ENCODE data around the gene CLSTN2.
A peak's percentile ranks its signal among the peaks of the same experiment; 100 is the strongest.

The CLSTN2 gene

DNA sequence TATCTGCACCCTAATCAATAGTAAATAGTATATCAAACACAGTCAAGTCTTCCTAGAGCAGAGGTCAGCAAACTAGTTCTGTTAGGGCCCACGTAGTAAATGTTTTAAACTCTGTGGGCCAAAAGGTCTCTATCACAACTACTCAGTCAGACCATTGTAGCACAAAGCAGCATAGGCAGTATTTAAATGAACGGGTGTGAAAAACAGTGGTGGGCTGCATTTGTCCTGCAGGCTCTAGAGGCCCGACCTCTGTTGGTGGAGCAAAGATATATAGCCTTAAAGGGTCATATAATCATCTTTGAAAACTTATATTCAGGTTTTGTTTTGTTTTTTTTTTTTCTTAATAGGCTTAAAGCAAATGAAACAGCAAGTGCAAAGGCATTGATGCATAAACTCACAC lies 416.5 kb downstream of the CLSTN2 start:
- DNase-seq: no peak

DNA sequence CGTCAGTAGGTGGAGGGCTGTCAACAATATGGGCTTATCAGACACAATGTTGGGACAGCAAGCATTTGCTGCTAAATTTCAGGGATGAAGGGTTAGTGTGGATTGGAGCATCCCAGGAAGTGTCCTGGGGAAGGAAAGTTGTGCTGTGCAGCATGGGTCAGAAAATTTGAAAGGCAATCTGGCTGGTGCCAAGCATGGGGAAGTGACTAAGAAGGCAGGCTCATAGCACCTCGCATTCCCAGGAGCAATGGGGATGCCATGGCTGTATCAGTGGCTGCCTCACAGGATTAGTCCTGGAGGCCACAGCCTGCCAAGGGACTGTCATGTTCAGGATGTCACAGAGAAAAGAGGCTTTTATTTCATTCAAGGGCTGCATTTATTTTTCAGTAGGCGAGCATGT lies 420.5 kb downstream of the CLSTN2 start:
- DNase-seq: no peak

DNA sequence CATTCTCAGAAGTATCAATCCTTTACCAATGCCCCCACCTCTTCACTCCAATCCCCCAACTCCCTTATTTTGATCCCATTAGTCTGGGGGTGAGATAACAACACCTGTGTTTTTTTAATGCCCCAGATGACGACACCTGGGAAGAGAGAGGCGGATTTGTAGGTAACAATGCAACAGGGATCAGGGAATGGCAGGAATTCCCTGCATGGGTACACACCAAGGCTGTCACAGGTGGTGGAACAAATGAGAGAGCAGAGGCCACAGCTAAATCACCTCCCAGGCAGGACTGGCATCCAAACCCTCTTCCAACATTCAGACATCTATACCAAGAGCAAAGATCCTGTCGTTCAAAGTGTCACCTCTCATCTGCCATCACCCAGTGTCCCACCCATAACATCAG lies 423.7 kb downstream of the CLSTN2 start:
- DNase-seq: no peak

DNA sequence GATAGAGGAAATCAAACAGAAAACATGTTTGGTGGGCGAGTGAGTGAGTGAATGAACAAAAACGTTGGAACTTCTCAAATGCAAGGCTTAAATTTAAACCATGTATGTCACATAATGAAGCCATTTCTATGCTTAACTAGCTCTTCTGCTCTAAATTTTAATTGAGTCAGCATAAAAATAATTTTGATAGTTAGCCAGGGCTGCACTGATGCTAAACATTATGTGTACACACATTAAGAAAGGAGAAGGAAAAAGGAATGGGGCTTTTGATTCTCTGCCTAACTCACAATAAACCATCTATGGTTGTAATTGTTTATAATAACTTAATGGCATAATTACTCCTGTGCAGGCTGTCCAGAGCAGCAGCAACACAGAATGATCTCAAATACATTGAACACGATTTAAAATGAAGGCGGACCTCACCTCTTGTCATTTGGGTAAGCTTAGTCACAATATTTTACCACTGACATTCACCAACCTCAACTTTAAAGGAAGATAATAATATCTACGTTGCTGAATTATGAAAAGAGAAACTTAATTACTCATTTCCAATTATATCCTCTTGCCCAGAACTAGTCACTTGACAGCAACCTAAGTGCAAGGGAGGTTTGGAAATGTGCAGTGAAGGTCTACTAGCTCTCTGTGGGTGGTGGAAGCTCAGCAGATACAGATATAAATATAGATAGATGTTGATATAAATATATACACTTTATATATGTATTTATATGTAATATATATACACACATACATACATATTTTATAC lies 424.4 kb downstream of the CLSTN2 start:
- DNase-seq: no peak

DNA sequence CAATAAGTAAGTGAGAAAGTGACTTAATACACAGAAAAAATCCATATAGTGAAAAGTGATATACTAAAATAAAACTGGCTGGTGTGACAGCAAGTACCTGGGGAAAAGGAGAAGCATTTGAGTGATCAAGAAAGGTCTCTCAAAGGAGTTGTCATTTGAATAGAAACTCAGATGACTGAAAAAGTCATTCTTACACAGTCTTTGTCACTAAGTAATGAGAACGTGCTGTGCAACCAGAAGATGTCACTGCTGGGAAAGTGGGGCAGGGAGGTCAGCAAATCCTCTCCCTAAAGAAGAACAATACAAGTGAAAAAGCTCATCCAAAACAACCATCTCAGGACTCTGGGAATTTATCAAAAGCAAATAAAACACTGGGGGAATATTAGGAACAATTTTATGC lies 425.3 kb downstream of the CLSTN2 start:
- DNase-seq: no peak

DNA sequence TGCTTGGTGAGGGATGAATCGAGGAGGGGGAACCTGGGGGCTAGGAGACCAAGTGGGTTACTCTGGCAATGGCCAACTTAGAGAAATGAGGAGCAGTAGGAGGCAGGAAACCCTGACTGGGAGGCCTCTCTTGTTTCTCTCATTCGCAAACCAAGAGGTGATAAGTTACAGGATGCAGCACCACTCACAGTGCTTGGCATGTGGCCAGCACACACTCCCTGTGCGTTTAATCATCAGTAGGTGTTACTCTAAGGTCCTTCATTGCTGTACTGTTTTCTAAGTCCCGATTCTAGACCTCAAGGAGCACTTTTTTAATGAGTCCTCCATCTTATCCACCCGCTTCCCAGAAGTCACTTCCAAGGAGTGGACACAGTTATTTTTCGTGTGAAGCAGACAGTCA lies 428.8 kb downstream of the CLSTN2 start:
- DNase-seq: peak; percentile 48

DNA sequence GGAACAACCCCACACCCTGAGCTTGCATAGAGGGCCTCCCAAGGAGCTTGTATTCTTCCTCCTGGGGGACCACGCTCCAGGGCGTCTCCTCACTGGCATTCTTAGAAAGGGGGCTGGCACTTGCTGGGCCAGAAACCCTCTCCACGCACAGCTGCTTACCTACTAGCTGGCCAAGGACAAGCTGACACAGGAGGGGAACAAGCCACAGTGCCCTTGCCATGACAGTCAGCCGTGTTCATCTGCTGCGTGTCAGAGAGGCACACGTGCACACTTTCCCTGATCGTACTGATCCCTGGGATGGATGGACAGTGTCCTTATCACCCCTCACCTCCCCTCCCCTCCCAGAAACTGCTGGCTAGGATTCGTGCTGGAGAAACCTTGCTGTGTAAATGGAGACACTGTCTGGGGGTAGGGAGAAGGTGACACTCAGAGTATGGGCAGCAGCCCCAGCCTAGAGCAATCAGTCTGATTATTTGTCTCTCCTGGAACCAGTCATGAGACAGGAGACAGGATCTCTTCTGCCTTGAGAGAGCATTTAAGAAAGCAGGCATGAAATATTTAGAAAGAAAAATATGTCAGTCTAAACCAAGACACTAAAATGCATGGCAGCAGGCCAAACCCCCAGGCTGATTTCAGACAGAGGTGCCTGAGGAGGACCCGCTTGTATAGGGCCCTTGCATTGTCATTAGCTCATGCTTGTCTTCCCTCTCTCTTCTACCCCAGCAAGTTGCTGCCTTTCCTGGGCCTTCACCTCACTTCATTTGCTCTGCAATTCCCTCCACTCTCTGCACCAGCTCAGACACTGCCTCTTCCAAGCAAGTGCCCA lies 431.1 kb downstream of the CLSTN2 start:
- no peak for DNase-seq

DNA sequence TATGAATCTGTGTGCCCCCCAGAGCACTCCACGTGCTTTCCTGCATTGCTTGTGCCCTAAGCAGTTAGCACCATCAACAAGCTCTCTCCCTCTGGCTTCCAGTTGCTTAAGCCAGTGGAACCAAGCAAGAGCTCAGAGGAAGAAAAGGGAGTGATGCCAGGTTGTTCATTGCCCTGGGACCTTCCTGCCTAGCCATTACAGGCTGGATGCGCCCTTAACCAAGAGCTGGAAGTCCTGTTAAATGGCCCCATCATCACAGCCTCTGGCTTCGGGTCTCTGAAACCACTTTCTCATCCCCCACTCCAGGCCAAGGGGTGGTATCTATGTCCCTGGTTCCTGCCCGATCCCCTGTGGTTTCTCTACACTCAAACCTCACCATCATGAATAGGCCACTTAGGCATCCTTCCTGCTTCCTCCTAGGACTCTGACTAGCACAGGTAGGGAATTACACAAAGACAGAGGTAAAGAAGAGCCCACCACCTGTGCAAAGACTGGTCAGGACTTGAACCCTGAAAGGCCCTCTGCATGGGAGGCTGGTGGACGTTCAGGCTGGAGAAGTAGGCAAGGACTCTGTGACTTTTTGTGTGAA lies 433.3 kb downstream of the CLSTN2 start:
- DNase-seq: no peak

DNA sequence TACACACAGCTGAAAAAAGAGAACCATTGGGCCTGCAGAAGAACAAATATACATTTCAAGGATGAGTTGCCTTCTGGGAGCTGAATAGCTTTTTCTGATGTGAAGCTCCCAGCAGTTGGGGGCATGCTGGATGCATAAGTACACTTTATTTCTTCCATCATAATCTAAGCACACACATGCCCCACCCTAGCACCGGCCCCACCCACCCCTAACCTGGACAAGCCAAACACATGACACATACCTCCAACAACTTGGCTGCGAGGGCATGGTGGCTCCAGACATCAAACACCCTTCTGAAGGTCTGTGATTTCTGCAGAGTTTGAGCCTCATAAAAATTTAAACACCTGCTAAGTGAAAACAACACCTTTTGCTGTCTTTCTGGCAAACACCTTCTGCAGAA lies 435.7 kb downstream of the CLSTN2 start:
- DNase-seq: no peak

DNA sequence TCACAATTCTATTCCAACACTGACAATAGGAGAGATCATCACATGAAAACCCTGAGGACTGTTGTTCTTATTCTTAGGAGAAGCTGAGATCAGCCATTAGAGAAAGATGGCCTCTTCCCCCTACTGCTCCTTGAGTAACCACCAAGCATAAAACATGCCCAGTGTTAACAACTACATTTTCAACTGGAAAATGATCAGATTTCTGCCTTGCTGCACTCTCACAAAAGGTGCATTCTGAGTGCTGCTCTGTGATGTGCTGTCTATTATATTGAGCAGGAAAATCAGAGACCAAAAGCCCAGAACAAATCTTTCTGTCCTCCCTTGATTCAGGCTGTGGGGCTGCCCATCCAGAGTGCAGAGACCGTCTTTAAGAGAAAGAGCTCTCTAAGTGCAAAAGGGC lies 438.2 kb downstream of the CLSTN2 start:
- no peak for DNase-seq

DNA sequence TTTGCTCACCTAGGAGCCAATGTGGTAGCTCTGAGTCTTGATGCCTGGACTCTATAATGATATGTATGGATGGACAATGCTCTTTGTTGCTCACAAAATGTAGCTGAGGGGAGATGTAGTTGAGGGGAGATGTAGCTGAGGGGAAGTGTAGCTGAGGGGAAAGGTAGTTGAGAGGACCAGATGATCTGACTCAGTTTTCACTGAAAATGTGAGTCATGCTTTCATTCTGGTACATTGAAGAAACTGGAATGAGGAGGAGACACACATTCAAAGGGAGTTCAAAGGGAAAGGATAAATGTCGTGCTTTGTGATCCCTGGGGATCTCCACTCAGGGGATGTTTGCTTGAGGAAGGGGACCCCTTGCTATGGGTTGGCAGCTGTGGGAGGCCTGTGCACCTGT lies 440.0 kb downstream of the CLSTN2 start:
- DNase-seq: no peak

DNA sequence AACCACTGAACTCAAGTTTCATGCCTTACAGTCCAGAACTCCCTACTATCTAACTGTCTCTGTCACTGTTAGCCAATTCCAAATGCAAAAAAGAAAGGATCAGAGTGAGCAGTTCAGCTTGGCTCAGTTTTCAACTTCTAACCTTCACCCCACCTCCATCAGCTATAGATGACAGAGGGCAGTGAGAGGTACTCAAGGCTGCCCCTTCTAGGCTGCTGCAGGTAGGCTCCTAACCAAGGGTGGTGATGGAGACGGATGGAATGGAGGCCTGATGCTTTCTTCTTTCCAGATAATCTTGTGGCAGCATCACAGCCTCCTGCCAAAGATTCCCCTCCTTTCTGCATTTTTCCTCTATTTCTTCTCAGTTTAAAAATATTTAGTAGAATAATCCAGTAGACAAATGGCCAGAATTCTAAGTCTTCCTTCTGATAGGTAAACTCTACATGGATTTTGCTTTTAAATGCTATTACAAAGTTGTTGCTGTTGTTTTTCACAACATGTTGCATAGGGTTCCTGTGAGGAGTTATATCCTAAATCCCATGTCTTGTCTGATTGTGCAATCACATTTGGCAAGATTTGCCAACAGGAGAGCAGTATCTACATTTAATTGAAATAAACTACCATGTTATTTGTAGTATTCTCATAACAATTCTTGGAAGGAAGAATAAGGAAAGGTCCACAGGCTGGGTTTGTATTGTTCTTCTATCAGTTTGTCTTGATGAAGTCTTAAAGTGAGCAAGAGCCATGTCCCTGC lies 441.3 kb downstream of the CLSTN2 start:
- no peak for DNase-seq

DNA sequence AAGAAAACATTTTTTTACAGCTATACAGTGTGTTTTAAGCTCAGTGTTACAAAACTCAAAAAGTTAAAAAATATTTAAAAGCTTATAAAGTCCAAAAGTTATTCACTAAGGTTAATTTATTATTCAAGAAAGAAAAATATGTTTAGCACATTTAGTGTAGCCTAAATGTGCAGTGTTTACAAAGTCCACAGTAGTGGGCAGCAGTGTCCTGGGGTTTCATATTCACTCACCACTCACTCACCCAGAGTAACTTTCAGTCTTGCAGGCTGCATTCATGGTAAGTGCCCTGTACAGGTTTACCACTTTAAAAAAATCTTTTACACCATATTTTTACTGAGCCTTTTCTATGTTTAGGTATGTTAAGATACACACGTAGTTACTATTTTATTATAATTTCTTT lies 442.7 kb downstream of the CLSTN2 start:
- no peak for DNase-seq

DNA sequence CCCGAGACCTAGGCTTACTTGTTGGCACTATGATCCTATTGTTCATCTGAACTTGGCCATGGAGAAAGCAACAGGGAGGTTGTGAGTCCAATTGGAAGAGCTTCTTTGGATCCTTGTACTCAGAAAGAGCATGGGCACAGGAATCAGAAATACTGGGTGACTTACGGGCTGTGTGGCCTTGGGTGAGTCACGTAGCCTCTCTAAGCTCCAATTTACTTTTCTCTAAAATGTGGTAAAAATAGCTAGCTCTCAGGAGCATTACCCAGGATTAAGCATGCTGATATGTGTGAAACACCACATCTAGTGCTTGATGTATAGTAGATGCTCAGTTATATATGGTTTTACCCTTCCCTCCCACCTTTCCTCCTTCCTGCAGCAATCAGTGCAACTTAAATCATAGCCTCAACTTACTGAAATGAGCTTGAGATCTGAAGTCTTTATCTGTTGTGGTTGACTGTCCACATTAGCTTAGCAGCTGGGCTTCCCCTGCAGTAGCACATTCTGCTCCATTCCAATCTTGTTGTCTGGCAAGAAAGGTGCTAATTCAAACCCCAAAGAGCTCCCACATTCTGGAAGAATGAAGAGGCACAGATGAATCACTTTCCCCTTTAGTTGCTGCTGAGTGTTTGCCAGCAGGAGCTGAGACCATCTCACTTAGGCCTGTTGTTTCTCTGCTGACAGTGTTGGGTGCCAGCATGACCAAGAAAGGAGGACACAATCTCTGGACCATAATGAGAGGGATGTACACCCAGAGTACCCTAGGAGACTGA lies 443.8 kb downstream of the CLSTN2 start:
- DNase-seq: peak; percentile 36

DNA sequence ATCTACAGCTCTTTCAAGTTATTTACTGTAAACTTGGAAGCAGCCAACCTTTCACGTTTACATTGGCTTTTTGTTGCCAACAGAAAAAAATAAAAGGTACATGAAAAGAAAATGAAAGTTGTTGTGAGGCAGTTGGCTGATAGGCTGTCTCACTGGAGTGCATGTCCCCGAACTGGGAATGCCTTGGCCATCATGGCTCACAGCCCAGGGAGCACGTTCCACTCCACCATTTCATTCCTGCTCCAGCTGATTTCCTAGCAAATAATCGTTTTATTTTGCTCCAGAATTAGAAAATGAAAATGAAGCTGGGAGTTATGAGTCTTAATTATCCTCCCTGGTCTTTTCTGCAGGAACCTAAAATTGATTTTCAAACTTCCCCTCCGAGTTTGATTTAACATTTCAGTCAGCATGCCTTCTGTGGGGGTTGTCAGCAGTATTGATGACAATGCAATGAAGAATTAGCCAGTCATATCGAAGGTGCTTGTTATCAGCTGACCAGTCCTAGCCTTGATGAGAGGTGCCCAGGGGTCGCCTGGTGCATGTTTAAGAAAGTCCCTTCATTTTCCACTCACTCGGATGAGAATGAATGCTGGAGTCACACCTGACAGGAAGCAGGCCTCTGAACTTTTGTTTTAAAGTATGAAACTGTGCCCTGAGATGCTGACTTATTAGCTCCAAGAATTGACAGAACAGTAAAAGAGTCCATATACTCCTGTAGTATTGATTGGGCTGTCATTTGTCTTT lies 449.2 kb downstream of the CLSTN2 start:
- DNase-seq: no peak

DNA sequence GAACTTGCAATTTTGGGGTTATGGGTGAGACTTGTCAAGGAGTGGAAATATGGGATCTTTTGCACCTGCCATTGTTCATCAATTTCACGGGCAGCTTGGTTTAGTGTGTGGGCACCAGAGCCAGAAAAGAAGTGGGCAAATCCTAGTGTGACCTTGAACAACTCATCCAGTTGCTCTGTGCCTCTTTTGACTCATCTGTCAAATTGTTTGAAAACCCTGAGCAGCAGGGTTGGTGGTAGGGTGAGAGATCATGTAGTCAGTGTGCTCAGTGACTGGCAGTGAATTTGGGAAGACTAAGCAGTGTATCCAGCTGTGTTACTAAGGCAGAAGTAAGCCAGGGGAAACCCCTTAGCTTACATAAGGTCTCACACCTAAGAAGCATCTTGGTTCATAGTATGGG lies 449.9 kb downstream of the CLSTN2 start:
- no peak for DNase-seq

DNA sequence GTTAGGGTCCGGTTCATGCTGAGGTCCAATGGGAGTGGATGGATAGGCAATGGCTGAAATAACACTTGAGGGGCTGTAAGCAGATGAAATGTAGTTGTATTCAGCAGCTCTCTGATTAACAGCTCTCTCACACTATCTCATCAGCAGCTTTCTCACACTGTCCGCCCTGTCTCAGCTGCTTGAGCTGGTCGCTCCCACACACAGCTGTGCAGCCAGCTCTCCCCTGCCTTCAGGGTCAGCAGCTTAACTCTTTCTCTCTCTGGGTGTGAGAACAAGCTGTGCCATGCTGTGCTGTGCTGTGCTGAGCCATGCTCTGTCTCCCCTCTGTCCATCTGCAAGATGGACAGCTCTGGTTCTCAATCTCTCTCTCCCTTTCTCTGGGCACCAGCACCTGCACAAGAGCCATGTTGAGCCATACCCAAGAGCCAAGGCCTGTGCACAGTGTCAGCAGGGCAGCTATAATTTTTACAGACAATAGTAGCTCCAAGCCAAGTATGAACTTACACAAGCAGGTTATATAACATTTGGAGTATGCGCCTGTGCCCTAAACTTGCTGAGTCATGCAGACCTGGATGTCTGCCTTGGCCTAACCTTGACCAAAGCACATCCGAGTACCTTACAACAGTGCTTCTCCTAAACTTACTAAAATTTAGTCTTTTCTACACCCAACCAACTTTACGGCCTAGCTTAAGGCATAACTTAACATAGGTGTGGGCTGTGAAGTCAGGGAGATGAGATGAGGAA lies 451.5 kb downstream of the CLSTN2 start:
- DNase-seq: no peak

DNA sequence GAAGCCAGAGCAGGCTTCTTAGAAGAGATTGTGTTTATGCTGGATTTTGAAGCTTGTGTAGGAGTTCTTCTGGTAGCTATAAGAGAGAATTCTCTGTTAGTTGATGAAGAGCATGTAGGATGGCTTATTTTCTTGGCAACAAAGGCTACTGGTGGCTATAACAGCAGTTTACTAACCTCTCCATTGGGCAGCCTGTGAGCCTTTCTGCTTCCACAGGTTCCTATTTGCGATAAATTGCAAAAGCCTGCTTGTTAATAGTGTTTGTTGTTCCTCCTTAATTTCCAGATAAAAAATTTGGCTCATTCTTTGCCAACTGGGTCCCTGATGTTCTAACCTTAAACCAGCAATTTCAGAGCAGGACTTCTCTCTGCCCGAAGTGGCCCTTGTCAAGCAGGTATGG lies 452.3 kb downstream of the CLSTN2 start:
- no peak for DNase-seq

DNA sequence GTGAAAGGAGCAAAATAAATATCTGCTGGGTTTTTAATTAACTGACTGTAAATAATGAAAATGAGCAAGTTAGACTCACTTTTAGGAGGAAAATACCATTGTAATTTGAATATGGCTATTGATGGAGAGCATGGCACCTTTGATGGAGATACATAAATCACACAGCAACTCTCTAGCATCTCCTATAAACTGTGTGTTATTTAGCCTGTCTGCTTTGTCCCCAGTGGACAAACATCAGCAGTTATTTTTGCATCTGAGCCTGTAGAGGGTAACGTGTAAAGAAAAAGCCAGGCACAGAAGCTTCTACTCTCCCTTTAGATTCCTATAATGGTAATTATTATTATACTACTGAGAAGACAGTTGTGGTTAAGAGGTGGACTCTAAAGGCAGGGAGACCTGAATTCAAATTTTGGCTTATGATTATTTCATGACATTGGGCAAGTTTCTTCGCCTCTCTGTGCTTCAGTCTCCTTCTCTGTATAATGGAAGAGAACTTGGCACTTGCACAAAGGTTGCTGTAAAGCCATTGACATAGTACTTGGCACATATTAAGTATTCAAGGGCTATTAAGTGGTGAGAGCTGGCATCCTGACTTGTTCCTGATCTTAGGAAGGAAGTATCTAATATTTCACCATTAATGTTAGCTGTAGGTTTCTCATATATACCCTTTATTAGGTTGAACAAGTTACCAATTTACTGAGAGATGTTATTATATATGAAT lies 453.4 kb downstream of the CLSTN2 start:
- no peak for DNase-seq

DNA sequence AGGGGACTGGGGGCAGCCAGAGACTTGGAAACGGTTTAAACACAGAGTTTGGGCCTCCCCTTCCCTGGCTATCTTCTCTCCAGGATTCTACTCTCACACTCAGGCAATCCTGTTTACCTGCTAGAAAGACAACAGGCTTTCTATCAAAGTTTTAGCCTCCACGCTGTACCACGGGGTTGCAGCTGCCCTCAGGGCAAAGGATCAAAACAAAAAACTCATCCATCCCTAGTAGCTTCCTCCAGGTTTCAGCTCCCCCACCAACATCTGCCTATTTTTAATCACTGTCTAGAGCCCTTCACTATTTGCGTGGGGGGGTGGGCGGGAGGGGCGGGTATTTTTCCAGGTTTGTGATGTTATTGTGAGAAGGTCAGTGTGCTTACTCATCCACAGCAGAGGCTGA lies 456.1 kb downstream of the CLSTN2 start:
- no peak for DNase-seq

Data from NCI-H226 (cell line).